Stimulated activated CD8-positive, alpha-beta memory T cell treated with anti-CD3 and anti-CD28 coated beads, Interleukin-15, amount 100 ng/mL, for 24 hours (primary cell): ENCODE measurements around the gene ACSM2A.
"Not testable (repeated sequence)": the region's sequence is repeated elsewhere in the genome, so short reads cannot be mapped to it uniquely, and the experiment has no call there.

ENCODE experiments used
- DNase-seq: peaks from one replicate; pipeline ENCODE4 v3.0.0-alpha.2; 2020; ENCODE audit warnings: low read depth

Gene ACSM2A

DNA sequence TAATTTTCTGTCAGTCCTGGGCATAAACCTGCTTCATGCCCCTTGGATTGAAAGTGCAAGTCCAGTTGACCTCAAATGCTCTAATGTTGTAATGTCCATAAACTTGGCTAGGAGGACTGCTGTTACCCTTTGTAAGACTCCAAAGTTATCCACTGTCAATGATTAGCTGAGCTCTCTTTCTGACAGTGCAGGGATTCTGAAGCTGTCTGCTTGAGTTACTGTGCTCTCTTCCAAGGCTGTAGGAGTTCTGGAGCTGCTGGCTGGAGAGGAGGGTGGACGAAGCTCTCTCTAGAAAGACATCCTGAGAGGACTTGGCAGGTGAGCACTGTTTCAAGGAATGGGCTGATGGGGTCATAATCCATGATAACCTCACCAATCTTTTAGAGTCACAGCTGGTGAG, at the start of gene ACSM2A:
TSS of gene ACSM2A (plus strand) at position 158 of the 400 bp plus-strand sequence. CDS start 8,594 bp downstream, outside the sequence.
- DNase-seq: not testable (repeated sequence)

GRCh38 chr16:20402651-20403050, 48.7 kb upstream of the ACSM2A start:
- no peak for DNase-seq

GRCh38 chr16:20404637-20405036, 46.7 kb upstream of the ACSM2A start, which contains the start of gene PDILT:
Gene PDILT, minus strand, starts transcription at chr16:20404737. Its CDS starts 5,437 bp downstream, at chr16:20399300.
- no peak for DNase-seq

DNA sequence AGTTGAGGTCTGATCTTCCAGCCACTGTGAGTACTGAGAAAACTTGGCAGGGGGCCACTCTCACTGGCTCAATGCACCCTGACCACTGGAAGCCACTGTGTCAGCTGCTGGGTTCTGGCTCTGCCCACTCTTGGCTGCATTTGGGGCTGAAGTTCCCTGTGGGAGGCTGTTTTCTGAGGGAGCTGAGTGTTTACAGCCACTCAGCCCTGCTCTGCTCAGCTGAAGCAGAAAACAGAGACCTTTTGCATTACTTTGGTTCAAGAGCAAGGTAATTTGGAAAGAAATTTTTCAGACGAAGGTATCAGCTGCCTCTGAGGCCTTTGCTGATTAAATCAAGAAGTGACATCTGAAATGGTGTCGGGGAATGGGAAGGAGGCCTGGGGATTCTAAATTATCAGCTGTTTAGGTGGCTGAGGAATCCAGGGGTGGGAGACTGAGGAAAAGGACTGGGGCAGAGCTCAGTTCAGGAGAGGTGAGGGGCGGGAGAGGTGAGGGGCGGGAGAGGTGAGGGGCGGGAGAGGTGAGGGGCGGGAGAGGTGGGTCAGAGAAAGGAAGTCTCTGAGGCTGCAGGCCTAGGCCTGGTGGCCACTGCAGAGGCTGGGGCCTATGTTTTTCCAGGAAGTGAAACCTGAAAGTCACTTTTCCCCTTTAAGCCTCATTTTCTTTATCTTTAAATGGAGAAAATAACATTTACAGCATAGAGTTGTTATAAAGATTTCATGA, 41.8 kb upstream of the ACSM2A start, which contains the start of gene ACSM5:
TSS of gene ACSM5 (plus strand) at position 137 of the 723 bp plus-strand sequence. CDS start 1,951 bp downstream, outside the sequence.
- no peak for DNase-seq

GRCh38 chr16:20410121-20410723, 41.1 kb upstream of the ACSM2A start:
- DNase-seq: no peak

DNA sequence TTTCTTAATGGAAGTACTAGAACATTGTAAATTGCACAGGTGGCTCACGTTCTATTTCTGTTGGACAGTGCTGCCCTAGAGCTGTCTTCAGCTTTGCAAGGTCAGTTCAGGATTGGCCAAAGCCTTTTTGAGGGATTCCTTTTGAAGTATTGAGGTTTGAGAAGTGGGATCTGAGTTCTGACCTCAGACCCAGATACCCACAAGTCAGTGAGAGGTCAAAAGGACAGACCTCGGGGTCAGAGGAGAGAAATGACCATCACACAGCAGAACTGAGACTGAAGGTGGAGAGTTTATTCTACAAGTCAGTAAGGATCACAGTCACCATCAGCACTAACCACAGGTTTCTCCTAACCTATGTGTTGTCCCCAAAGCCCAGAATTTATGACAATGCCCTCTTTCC, 40.3 kb upstream of the ACSM2A start:
- no peak for DNase-seq

GRCh38 chr16:20415541-20415940, 35.8 kb upstream of the ACSM2A start:
- DNase-seq: no peak

DNA sequence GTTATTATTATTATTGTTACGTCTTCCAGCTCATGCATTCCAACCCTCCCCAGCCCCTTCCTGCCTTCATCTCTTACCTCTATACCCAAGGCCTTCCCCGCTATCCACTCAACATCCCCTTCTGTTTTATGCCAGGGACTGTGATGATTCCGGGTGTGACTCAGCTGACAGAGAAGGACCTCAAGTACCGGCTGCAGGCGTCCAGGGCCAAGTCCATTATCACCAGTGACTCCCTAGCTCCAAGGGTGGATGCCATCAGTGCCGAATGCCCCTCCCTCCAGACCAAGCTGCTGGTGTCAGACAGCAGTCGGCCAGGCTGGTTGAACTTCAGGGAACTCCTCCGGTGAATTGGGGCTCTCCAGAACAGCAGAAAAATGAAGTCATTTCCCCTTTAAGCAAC, 32.2 kb upstream of the ACSM2A start:
- not testable (repeated sequence) for DNase-seq

DNA sequence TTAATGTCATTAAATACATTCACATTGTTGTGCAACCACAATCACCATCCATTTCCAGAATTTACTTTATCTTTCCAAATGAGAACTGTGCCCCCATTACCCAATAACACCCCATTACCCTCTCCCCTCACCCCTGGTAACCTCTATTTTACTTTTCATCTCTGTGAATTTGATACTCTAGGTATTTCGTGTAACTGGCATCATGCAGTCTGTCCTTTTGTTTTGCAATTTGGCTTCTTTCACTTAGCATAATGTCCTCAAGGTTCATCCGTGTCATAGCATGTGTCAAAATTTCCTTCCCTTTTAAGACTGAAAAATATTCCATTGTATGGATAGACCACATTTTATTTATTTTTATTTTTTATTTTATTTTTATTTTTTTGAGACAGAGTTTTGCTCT, 29.6 kb upstream of the ACSM2A start:
- DNase-seq: not testable (repeated sequence)

DNA sequence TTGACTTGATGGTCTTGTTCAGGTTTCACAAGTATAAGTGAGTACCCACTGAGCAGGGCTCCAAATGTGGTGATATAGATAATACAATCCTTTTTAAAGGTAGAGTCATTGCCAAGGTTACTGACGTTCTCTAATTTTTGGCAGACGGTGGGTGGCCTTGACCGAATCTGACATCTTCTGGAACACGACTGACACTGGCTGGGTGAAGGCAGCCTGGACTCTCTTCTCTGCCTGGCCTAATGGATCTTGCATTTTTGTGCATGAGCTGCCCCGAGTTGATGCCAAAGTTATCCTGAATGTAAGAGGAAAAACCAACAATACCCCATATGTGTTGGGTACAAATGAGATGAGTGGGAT, 27.6 kb upstream of the ACSM2A start:
- not testable (repeated sequence) for DNase-seq

- no peak for DNase-seq
These were observed 27.0 kb upstream of the ACSM2A start for GRCh38 chr16:20424129-20424866.

GRCh38 chr16:20427401-20427797, 23.9 kb upstream of the ACSM2A start:
- DNase-seq: not testable (repeated sequence)

- not testable (repeated sequence) for DNase-seq
These were observed 21.8 kb upstream of the ACSM2A start for GRCh38 chr16:20429499-20429898.

- DNase-seq: not testable (repeated sequence)
These were observed 20.8 kb upstream of the ACSM2A start for GRCh38 chr16:20430480-20430879.

- DNase-seq: no peak
These were observed 20.4 kb upstream of the ACSM2A start for GRCh38 chr16:20430948-20431347.

DNA sequence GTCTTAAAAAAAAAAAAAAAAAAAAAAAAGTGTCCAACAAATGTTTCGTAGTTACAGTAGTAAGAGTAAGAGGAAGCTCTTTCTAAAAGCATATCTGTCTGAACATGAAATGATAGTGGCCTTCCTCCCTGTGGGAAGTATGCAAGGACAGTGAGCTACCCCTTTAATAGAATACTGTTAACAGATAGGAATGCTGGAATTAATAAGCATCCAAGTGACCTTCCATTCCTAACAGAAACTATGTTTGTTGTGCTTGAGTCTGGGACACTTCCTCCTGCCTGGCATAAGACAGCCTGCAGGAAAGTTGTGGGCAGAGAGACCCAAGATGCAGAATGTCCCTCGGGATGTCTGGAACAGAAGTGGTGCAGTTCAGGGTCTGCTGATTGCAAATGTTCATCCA, 12.4 kb upstream of the ACSM2A start:
- not testable (repeated sequence) for DNase-seq

- DNase-seq: not testable (repeated sequence)
These were observed 11.5 kb upstream of the ACSM2A start for GRCh38 chr16:20439820-20440231.

DNA sequence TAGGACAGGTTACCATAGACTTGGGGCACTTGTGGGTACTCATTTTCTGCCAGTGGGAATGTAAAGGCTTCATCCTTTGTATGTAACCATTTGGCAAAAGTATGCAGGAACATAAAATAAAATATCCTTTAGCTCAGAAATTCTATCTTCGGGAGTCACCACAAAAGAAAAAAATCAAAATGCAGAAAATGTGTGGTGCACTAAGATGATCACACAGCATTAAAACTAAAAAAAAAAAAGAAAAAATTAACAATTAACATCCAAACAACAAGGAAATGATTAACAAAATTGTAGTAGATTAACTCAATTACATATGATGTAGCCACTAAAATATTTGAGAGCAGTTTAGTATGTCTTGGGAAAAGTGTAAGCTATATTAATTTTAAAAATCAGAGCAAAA, 10.6 kb upstream of the ACSM2A start:
- not testable (repeated sequence) for DNase-seq

DNA sequence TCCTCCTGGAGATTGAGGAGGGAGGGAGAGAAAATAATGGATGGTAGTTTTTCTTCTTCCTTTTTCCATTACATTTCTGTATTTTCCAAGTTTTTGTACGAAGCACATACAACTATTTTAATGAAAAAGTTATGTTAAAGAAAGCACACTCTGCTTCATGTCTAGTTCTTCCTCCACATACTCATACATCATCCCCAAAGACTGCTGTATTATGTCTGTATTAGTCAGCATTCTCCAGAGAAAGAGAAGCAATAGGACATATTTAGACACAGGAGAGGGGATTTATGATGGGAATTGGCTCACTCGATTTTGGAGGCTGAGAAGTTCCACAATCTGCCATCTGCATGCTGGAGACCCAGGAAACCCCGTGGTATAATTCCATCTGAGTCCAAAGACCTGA, 10.1 kb upstream of the ACSM2A start:
- DNase-seq: no peak

DNA sequence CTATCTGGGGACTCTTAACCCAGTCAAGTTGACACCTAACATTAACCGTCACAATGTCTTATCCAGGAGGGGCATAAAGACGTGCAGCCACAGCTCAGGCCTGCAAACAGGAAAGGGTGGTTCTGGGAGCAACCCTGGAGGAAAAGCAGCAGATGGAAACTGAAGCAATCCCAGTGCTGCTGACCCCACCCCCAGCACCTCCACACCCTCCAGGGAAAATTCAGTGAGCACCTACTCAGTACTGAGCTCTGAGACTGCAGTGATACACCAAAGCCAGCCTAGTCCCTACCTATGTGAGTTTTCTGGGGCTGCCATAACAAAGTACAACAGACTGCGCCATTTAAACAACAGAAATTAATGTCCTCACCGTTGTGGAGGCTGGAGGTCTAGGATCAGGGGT, 9.5 kb upstream of the ACSM2A start:
- DNase-seq: not testable (repeated sequence)

DNA sequence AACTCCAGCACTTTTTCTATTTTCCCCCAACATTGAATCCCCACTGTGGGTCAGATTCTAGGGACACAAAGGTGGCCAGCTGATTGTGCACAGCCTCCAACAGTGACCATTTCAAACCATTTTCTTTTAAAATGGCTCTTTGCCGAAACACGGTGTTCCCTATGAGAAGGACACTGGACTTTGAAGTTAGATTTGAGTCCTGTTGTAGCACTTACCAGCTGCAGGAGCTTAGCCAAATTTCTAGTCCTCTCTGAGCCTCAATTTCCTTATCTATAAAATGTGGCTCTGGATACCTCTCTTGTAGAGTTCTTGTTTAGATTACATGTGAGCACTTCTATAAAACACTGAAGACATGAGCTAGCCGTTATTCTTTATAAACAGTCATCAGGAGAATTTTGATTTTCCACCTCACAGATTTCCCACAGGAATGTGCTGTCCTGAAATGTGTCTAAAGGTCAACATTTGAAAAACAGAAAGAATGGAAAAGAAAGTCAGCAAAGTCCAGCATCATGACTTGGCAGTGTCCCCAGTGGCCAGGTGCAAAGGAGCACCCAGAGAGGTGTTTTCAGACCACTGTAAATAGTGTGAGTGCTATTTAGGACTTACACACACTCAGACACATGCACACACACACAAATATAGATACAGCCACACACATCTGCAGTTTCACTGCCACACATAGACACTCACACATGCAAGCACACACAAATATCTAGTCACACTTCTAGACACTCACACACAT, 4.5 kb upstream of the ACSM2A start:
- not testable (repeated sequence) for DNase-seq

- DNase-seq: not testable (repeated sequence)
These were observed 2.3 kb downstream of the ACSM2A start for GRCh38 chr16:20453633-20454032.
